K562 treated with DMSO at 1 percent for 12 hours (cell line): ENCODE data around the gene FGF6. TPM values are rescaled to one million over a fixed set of nuclear protein-coding genes. Genes with fewer than 3 reads are reported as not detected.

Experiments used
- total RNA-seq: library from RNA; unstranded; fragments of 300-600 nt; gene quantifications from 2 replicates; pipeline ENCODE4 v1.2.3, GENCODE V29; 2022; ENCODE audit not compliant: insufficient read depth

Gene FGF6
- not detected in 2 replicates for total RNA-seq

GRCh38 chr12:4445156-4446101 lies at the start of gene FGF6:
Gene FGF6, minus strand, starts transcription at chr12:4445815. Its CDS starts 245 bp downstream, at chr12:4445570.

Other genes starting within 250 kb of the FGF6 start
- 6.9 and 16.0 TPM in 2 replicates for gene CCND2, start 172.1 kb downstream of the FGF6 start, total RNA-seq
- gene TIGAR, start 124.6 kb downstream of the FGF6 start, total RNA-seq: 3.2 TPM in 1 of 2 replicates, not detected in the other
- not detected in 2 replicates for gene FGF23, start 66.1 kb downstream of the FGF6 start, total RNA-seq
- gene RAD51AP1, start 93.1 kb upstream of the FGF6 start, total RNA-seq: 35.6 and 86.1 TPM in 2 replicates
- gene DYRK4, start 116.4 kb upstream of the FGF6 start, total RNA-seq: 6.9 and 14.7 TPM in 2 replicates
- gene AKAP3, start 203.2 kb upstream of the FGF6 start, total RNA-seq: 0.24 and 0.30 TPM in 2 replicates
- 30.6 and 34.1 TPM in 2 replicates for gene NDUFA9, start 203.3 kb upstream of the FGF6 start, total RNA-seq